ENCODE results near the gene BACH1. TPM values are rescaled to one million over a fixed set of nuclear protein-coding genes. Genes with fewer than 3 reads are reported as not detected.

BACH1 gene
- total and polyA plus RNA-seq, 2 of the 8 experiments (the other 6 are each of a cell fraction or from before 2014, with no cell fraction given), result 6.9 to 50.7 TPM

DNA sequence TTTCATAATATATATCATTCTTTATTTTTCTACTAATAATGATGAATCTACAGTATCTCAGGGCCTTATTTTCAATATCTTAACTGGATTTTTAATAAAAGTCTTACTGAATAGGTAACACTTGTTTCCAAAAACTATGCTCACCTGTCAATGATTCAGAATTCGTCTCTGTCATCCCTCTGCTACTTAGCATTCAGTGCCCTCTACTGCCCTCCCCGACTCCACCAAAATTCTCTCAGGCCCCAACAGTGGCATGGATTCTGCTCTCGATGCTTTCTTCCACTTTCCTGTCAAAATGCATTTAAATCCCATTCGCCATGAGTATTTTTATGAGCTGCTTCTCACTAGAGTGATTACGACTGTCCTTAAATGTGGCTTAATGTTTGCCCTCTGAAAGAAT is 10.5 kb upstream of the BACH1 start:
- Histone ChIP-seq H2BK12ac (ENCODE audit: low read depth, low read length) (no peak overlapping the region), H3K27me3 (replicated peaks in 1 of 4; ENCODE audit: control insufficient read depth in 3 of 4, extremely low read depth in 1 of 4, insufficient read depth in 3 of 4, low read length in 3 of 4) (peaks cover 0 to 1% (median 0%) of the 10 kb centered on the region in 4 experiments; a peak in 1 of 7 replicates), H3K23me2 (ENCODE audit: low read depth, low read length) (no peaks in the 10 kb centered on the region; the same call in 1 of the 2 replicates), H3K4me3 (ENCODE audit: extremely low read depth in 1 of 4, insufficient read depth in 2 of 4, low read depth in 3 of 4, low read length in 4 of 4) (no peak overlapping the region), H3K4me1 (replicated peaks in 1 of 4; ENCODE audit: control insufficient read depth in 3 of 4, insufficient read depth in 4 of 4, low read length in 3 of 4) (no peaks in the 10 kb centered on the region), H3K4me2 (ENCODE audit: insufficient read depth in 1 of 2, low read depth in 2 of 2, low read length in 2 of 2) (no peak overlapping the region), H3K36me3 (ENCODE audit: control insufficient read depth in 2 of 4, insufficient read depth in 4 of 4, low read length in 3 of 4) (no peaks in the 10 kb centered on the region), H3K27ac (ENCODE audit: low read depth, low read length) (no peak overlapping the region), H3K9ac (replicated peaks in 1 of 4; ENCODE audit: extremely low read depth in 1 of 4, low read depth in 3 of 4, low read length in 3 of 4) (no peak overlapping the region), H2BK120ac (replicated peaks; ENCODE audit: low read depth, low read length) (no peak overlapping the region), H3K18ac (ENCODE audit: extremely low read depth, low read length) (no peak overlapping the region), H3K23ac (ENCODE audit: insufficient read length) (no peak overlapping the region), H2AK5ac (ENCODE audit: low read depth, low read length) (no peak overlapping the region), H3K4ac (replicated peaks; ENCODE audit: insufficient read length, low read depth, low read length) (no peak overlapping the region), H3K14ac (ENCODE audit: insufficient read length) (no peak overlapping the region), H3K79me1 (ENCODE audit: low read depth, low read length) (no peaks in the 10 kb centered on the region), H4K8ac (ENCODE audit: extremely low read depth, insufficient read depth, low read length) (no peak overlapping the region), H4K5ac (ENCODE audit: insufficient read length, low read depth, low read length) (no peak overlapping the region), H2BK15ac (ENCODE audit: low read length) (no peak overlapping the region), H2BK5ac (ENCODE audit: low read depth, low read length) (no peak overlapping the region), H3K79me2 (ENCODE audit: control insufficient read depth in 1 of 2, insufficient read depth in 2 of 2, low read length in 2 of 2) (no peaks in the 10 kb centered on the region), H4K20me1 (replicated peaks in 1 of 2; ENCODE audit: control insufficient read depth in 1 of 2, insufficient read depth in 2 of 2, low read length in 2 of 2) (no peaks in the 10 kb centered on the region), H4K91ac (replicated peaks; ENCODE audit: insufficient read length, low read length) (no peak overlapping the region), H2BK20ac (ENCODE audit: low read length) (no peak overlapping the region), H3K9me3 (ENCODE audit: insufficient read depth in 2 of 2, low read depth in 1 of 2, low read length in 1 of 2) (no peaks in the 10 kb centered on the region), H2AFZ (ENCODE audit: low read length) (no peak overlapping the region), H3K56ac (replicated peaks; ENCODE audit: insufficient read length, low read depth, low read length) (no peak overlapping the region)
- no peak for FAIRE-seq
- ChIA-PET CTCF (ENCODE audit: partially characterized antibody) (interaction anchor here (1.5 kb wide), 1 partner anchor 10 kb away, joined by 6 read pairs; the partner anchor contains the start of gene BACH1), POLR2A (ENCODE audit: partially characterized antibody) (no interaction called here)
- 81% methylated on average over 5 of the region's 5 CpGs; no CpG with 5 or more reads in 1 of the 2 experiments for WGBS, 2 experiments (ENCODE audit: extremely low coverage in 1 of 2, insufficient coverage in 1 of 2, insufficient read length in 1 of 2, insufficient replicate concordance in 2 of 2, low coverage in 1 of 2, low lambda C conversion rate in 2 of 2, missing lambda C conversion rate in 1 of 2)
- no peak for DNase-seq (ENCODE audit: low read depth in 1 of 2, low spot score in 2 of 2)
- peak in 1 of 2 experiments; percentile 3; a peak in 1 of 4 replicates for TF ChIP-seq RAD21 (IDR thresholded peaks at IDR 0.05 in 1 of 2, conservative IDR thresholded peaks at IDR 0.05 in 1 of 2; ENCODE audit: low read depth in 2 of 2, low read length in 2 of 2)
- no peak for TF ChIP-seq SIRT6 (IDR thresholded peaks at IDR 0.05; ENCODE audit: low read length)

Data from H1 (cell line).